ENCODE measurements around the gene PRXL2B.
A peak's percentile ranks its signal among the peaks of the same experiment; 100 is the strongest.

Gene PRXL2B

GRCh38 chr1:2541619-2542245 is 44.8 kb upstream of the PRXL2B start:
- no peak overlapping the region for H3K4me3 ChIP-seq (ENCODE audit: low read depth, low read length)
- TF ChIP-seq CTCF (IDR thresholded peaks at IDR 0.05; ENCODE audit: borderline replicate concordance, insufficient read depth, low read depth, low read length): no peak

GRCh38 chr1:2542246-2542915 is 44.2 kb upstream of the PRXL2B start:
- no peak for TF ChIP-seq CTCF (IDR thresholded peaks at IDR 0.05; ENCODE audit: borderline replicate concordance, insufficient read depth, low read depth, low read length)

GRCh38 chr1:2543543-2544092 is 43.0 kb upstream of the PRXL2B start:
- H3K4me3 ChIP-seq (ENCODE audit: low read depth, low read length): no peak overlapping the region
- no peak for TF ChIP-seq CTCF (IDR thresholded peaks at IDR 0.05; ENCODE audit: borderline replicate concordance, insufficient read depth, low read depth, low read length)

More at GRCh38 chr1:2542246-2542915, 44.2 kb upstream of the PRXL2B start:
- H3K4me3 ChIP-seq (ENCODE audit: low read depth, low read length): no peak overlapping the region

- no peak overlapping the region for H3K4me3 ChIP-seq (ENCODE audit: low read depth, low read length)
- no peak for TF ChIP-seq CTCF (IDR thresholded peaks at IDR 0.05; ENCODE audit: borderline replicate concordance, insufficient read depth, low read depth, low read length)
Observed at GRCh38 chr1:2544093-2544874, 42.3 kb upstream of the PRXL2B start.

- H3K4me3 ChIP-seq (ENCODE audit: low read depth, low read length): no peak overlapping the region
- no peak for TF ChIP-seq CTCF (IDR thresholded peaks at IDR 0.05; ENCODE audit: borderline replicate concordance, insufficient read depth, low read depth, low read length)
Observed at GRCh38 chr1:2544875-2545640, 41.5 kb upstream of the PRXL2B start.

- H3K4me3 ChIP-seq (ENCODE audit: low read depth, low read length): peak overlapping the region; percentile 91
- TF ChIP-seq CTCF (IDR thresholded peaks at IDR 0.05; ENCODE audit: borderline replicate concordance, insufficient read depth, low read depth, low read length): 0 out of 2 replicates have a peak, but pooled peaks have one; percentile 1
Observed at GRCh38 chr1:2545754-2546514, 40.6 kb upstream of the PRXL2B start.

Data from GM12875 (cell line).